Muscle layer of duodenum (tissue), 2 donors: ENCODE measurements around the gene ERAP2.

Experiments used
- H3K27ac ChIP-seq: one replicate; pipeline ENCODE4 v1.7.0; 2013; ENCODE audit warnings: mild to moderate bottlenecking, low read length
- H3K27me3 ChIP-seq: one replicate; pipeline ENCODE4 v1.7.0; 2013; ENCODE audit warnings: low read depth, mild to moderate bottlenecking, control low read depth, low read length
- H3K36me3 ChIP-seq, 2 donors: one replicate each; pipeline ENCODE4 v1.7.0; 2013; ENCODE audit warnings: low read length in 2 of 2, control low read depth in 1 of 2, mild to moderate bottlenecking in 1 of 2; ENCODE audit not compliant: insufficient read depth in 2 of 2, control insufficient read depth in 1 of 2
- H3K4me1 ChIP-seq, 2 donors: one replicate each; pipeline ENCODE4 v1.7.0; 2013; ENCODE audit warnings: low read length in 2 of 2, mild to moderate bottlenecking in 2 of 2, control low read depth in 1 of 2, moderate library complexity in 1 of 2; ENCODE audit not compliant: insufficient read depth in 2 of 2, control insufficient read depth in 1 of 2
- H3K4me3 ChIP-seq, 2 donors: one replicate each; pipeline ENCODE4 v1.7.0; 2013; ENCODE audit warnings: low read length in 2 of 2, low read depth in 1 of 2, mild to moderate bottlenecking in 1 of 2
- H3K9me3 ChIP-seq, 2 donors: one replicate each; pipeline ENCODE4 v1.7.0; 2013; ENCODE audit warnings: low read length in 2 of 2, control low read depth in 1 of 2, mild to moderate bottlenecking in 1 of 2; ENCODE audit not compliant: control insufficient read depth in 1 of 2
- donor health status: healthy.

Gene ERAP2

DNA sequence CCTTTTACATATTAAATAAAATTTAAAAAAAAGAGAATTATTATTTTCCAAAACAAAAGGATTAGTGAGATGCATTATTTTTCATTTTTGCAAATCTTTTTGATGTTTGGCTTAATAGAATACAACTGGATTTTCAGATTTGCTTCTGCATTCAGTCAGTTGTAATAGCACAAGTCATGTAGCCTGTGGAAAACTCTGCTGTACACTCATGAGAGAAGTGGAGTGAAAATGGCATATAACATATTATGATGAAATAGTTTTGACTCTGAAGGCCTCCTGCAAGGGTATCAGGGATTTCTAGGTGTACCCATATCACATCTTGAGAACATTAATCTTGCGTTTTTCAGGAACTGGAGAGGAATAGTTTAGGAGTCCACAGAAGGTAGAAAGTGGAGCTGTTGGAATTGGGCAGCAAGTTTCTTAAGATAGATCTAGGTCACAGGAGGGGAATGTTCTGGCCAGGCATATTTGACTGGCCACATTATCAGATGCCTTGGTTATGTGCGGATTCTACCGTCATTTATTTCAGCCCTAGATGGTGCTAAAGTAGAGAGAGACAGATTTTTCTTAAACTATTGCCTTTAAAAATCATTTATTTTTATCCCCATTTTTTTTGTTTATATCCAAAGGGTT is 75.9 kb downstream of the ERAP2 start:
- H3K27me3 ChIP-seq = no peaks in the 10 kb centered on the region
- H3K27ac ChIP-seq = peak overlapping the region; percentile 35
- no peak overlapping the region for H3K4me3 ChIP-seq
- H3K9me3 ChIP-seq = no peaks in the 10 kb centered on the region
- peaks cover 0 to 9% of the 10 kb centered on the region in 2 donors for H3K4me1 ChIP-seq
- H3K36me3 ChIP-seq = no peaks in the 10 kb centered on the region

DNA sequence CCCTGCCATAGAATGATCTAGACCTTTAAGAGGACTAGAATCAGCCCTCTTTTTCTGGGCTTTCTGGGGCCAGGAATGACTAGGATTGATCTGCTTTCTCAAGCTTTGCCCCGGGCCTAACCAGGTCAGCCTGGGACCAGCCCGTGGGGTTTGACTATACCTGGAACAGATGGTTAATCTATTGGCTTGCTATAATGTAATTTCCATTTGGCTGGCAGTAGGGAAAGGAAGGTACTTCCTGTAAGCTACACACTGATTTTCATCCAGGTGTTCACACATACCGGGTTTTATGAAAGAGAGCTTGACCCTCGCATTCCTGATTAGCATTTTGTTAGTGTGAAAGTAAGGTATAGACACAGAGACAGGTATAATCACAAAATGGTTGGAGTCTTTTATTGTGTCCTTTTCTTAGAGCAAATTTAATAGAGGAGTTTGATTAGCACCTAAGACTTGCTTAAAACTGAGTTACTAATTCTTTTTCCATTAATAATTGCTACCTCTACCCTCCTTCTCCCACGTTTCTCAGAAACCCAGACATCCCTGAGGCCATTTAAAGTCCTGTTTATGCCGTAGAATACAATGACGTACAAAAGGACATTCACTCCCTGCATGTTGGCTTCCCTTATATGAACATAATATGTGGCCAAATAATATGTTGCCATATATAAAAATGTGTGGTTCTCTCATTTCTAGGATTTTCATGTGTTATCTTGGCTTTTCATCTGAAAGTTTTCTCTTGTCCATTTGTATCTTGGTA is 76.9 kb downstream of the ERAP2 start:
- Histone ChIP-seq H3K27me3 (no peaks in the 10 kb centered on the region), H3K4me1 (peaks cover 0 to 14% of the 10 kb centered on the region in 2 donors), H3K36me3 (no peaks in the 10 kb centered on the region), H3K27ac (peak overlapping the region; percentile 35), H3K9me3 (no peaks in the 10 kb centered on the region), H3K4me3 (no peak overlapping the region)

DNA sequence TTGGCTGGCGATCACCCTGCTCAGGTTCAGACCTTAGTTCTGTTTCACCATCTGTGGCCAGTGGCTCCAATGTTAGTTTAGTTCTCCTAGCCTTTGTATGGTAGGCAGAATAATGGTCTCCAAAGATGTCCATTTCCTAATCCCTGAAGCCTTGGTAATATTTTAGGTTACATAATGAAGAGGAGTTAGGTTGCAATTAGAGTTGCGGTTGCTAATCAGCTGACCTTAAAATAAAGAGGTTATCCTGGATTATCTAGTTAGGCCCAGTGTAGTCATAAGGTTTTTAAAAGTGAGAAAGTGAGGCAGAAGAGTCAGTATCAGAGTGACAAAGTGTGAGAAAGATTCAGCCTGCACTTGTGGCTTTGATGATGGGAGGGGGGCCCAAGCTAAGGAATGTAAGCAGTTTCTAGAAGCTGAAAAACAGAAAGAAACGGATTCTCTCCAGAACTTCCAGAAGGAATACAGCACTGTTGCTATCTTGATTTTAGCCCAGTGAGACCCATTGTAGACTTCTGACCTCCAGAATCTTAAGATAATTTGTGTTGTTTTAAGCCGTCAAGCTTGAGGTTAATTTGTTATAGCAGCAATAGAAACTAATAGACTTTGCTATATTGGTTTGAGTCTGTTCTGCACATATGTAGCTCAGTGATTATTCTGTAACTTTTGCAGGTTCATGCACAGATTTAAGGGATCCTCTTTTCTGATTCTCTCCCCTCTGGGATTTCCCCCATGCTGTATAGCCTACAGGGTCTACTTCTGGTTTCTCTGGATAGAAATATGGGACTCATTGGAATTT is 81.2 kb downstream of the ERAP2 start:
- H3K27me3 ChIP-seq = no peaks in the 10 kb centered on the region
- H3K4me3 ChIP-seq = no peak overlapping the region
- peaks cover 0 to 16% of the 10 kb centered on the region in 2 donors for H3K4me1 ChIP-seq
- no peaks in the 10 kb centered on the region for H3K36me3 ChIP-seq
- H3K27ac ChIP-seq = no peak overlapping the region
- no peaks in the 10 kb centered on the region for H3K9me3 ChIP-seq

DNA sequence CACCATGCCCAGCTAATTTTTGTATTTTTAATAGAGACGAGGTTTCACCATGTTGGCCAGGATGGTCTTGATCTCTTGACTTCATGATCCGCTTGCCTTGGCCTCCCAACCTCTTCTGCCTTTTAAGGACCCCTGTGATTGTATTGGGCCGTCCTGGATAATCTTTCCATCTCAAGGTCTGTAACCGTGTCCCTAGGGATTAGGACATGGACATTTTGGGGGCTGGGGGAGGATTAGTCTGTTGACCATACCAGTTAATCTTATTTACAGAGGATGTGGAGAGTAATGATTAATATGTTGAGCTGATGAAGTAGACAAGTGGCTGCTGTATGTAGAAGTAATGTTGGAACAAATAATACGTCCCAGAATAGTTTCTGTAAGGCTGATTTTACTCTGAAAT is 82.7 kb downstream of the ERAP2 start:
- H3K27me3 ChIP-seq = no peaks in the 10 kb centered on the region
- H3K9me3 ChIP-seq = no peaks in the 10 kb centered on the region
- H3K4me3 ChIP-seq = no peak overlapping the region
- no peak overlapping the region for H3K27ac ChIP-seq
- H3K4me1 ChIP-seq = peaks cover 0 to 28% of the 10 kb centered on the region in 2 donors
- H3K36me3 ChIP-seq = no peaks in the 10 kb centered on the region

DNA sequence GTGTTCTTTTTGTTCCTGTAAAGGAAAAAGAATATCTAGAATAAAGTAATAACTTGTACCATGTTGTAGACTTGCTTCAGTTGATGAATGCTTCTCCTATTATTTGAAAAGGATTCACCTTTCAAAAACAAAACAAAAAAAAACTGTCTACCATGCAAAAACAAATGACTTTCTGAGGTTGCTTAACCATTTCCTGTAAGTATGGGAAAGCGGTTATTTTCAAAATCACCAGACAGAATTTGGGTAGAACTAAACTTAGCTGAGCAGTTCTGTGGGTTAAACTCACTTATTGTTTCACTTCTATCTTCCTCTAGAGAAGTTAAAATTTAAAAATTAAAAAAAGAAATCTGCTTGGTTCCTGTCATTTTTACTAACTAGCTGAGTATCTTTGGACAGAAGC is 84.8 kb downstream of the ERAP2 start:
- H3K9me3 ChIP-seq = no peaks in the 10 kb centered on the region
- H3K27me3 ChIP-seq = no peaks in the 10 kb centered on the region
- H3K4me3 ChIP-seq = no peak overlapping the region
- H3K4me1 ChIP-seq = peaks cover 0 to 29% of the 10 kb centered on the region in 2 donors
- H3K27ac ChIP-seq = no peak overlapping the region
- no peaks in the 10 kb centered on the region for H3K36me3 ChIP-seq

DNA sequence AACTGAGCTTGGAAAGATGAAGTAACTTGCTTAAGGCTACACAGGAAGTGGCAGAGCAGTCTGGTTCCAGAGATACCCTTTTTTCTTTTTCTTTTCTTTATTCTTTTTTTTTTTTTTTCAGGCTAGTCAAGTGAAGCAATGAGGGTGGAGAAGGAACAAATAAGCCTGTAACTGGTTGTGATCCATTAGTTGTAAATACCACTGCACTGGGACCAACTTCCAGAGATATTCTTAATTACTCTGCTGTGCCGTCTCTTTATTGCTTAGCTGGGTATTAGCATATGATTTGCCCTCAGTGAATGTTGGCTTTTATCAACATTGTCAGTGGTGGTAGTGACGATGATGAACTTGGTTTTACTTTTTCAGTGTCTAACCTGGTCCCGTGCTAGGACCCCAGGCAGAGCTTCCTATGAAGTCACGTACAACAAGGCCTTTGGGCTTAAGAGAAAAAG is 86.3 kb downstream of the ERAP2 start:
- Histone ChIP-seq H3K27ac (no peak overlapping the region), H3K4me1 (peaks cover 0 to 31% of the 10 kb centered on the region in 2 donors), H3K27me3 (no peaks in the 10 kb centered on the region), H3K4me3 (no peak overlapping the region), H3K9me3 (no peaks in the 10 kb centered on the region), H3K36me3 (no peaks in the 10 kb centered on the region)

DNA sequence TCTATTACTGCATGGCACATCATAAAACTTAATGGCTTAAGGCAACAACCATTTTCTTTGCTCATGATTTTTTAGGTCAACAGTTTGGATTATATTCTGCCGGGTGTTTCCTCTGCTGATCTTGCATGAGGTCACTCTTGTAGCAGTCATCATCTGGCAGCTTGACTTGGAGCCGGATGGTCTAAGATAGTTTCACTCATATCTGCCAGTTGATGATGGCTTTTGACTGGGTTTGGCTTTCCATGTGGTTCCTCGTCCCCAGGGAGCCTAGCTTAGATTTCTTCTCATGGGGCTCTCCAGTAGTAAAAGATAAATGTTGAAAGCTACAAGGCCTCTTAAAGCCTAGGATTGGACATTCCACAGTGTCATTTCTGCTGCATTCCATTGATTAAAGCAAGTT is 87.0 kb downstream of the ERAP2 start:
- peaks cover 3 to 30% of the 10 kb centered on the region in 2 donors for H3K4me1 ChIP-seq
- no peaks in the 10 kb centered on the region for H3K9me3 ChIP-seq
- H3K4me3 ChIP-seq = no peak overlapping the region
- no peaks in the 10 kb centered on the region for H3K27me3 ChIP-seq
- H3K27ac ChIP-seq = no peak overlapping the region
- no peaks in the 10 kb centered on the region for H3K36me3 ChIP-seq

DNA sequence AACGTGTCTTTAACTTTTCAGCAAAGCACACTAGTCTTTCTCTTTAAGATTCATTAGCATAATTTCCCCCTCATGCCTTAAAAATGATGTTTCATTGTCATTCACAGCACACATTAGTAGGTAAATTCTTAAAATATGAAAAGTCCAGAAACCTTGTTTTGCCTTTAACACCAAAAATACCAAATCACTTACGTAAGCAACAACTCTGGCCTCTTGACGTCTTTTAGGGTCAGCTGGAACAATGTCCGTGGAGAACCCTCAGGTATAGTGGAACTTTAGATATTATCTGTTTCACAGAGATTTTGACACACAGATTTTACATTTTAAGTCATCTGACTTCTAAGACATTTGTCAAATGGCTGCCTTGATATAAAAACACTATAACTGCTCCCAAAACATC is 90.5 kb downstream of the ERAP2 start:
- no peaks in the 10 kb centered on the region for H3K36me3 ChIP-seq
- H3K4me1 ChIP-seq = peaks cover 12 to 33% of the 10 kb centered on the region in 2 donors
- no peaks in the 10 kb centered on the region for H3K9me3 ChIP-seq
- H3K4me3 ChIP-seq = no peak overlapping the region
- no peak overlapping the region for H3K27ac ChIP-seq
- H3K27me3 ChIP-seq = no peaks in the 10 kb centered on the region

DNA sequence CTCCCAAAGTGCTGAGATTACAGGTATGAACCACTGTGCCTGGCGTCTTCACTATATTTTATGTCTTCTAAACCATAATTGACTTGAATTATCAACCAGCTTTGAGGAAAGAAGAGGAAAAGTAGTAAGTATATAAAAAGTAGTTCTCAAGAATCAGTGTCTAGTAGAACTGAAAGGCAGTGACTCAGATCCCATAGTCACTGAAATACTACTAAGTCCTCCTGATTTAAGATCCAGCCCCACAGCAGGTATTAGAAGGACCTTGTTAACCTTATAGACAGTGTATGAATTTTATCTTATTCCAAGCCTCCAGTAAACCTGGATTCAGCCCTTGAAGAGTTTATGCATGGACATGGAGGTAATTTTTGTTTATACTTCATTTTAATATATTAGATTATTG is 91.1 kb downstream of the ERAP2 start:
- H3K9me3 ChIP-seq = no peaks in the 10 kb centered on the region
- H3K4me3 ChIP-seq = no peak overlapping the region
- no peaks in the 10 kb centered on the region for H3K27me3 ChIP-seq
- no peaks in the 10 kb centered on the region for H3K36me3 ChIP-seq
- peaks cover 12 to 33% of the 10 kb centered on the region in 2 donors for H3K4me1 ChIP-seq
- H3K27ac ChIP-seq = no peak overlapping the region

DNA sequence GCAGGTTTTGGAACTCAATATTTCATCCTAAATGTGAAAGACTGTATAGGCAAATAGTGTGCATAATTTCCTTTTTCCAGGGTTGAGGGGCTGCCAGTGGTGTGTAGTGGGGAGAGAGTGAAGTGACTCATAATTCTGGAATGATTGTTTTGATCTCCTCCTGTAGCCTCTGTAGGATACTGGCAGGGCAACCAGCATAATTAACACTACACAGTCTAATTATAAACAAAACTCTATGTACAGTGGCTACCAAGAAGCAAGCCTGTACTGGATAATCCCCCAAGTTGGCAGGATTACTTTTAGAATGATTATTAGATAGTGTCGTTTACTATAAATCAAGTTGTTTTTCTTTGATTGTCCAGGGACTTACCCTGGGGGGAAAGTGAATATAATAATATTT is 91.8 kb downstream of the ERAP2 start:
- Histone ChIP-seq H3K4me1 (peaks cover 12 to 27% of the 10 kb centered on the region in 2 donors), H3K27ac (peak overlapping the region; percentile 33)

DNA sequence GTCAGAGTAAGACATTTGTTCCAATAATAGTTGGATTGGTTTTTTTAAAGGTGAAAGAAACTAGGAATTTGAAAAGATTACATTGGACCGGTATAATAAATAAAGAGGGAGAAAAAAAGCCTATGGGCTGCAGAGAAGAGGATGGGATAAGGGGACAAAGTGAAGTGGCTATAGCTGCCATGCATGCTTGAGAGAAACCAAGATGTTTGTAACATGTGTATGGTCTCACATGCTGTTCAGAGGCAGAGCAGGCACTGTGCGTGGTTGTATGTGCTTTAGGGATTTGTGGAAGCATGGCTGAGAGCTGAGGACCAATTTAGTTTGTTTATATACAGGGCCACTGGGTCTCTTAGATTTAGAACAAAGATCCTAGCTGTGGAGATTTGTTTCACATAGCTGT is 92.3 kb downstream of the ERAP2 start:
- peaks cover 12 to 23% of the 10 kb centered on the region in 2 donors for H3K4me1 ChIP-seq
- H3K27ac ChIP-seq = peak overlapping the region; percentile 33
- no peaks in the 10 kb centered on the region for H3K9me3 ChIP-seq
- H3K27me3 ChIP-seq = no peaks in the 10 kb centered on the region
- H3K4me3 ChIP-seq = no peak overlapping the region
- H3K36me3 ChIP-seq = no peaks in the 10 kb centered on the region

More for the DNA sequence above, 91.8 kb downstream of the ERAP2 start:
- Histone ChIP-seq H3K36me3 (no peaks in the 10 kb centered on the region), H3K9me3 (no peaks in the 10 kb centered on the region), H3K4me3 (peak overlapping the region in 1 of 2 donors; percentile 5), H3K27me3 (no peaks in the 10 kb centered on the region)
